ENCODE data around the gene PARD3B. TPM values are rescaled to one million over a fixed set of nuclear protein-coding genes. Genes with fewer than 3 reads are reported as not detected.

The PARD3B gene
- total RNA-seq, 1 experiment from 2014 or later: 6.4 TPM

- Histone ChIP-seq H3K79me1 (ENCODE audit: insufficient read depth, low read depth, low read length, poor library complexity, severe bottlenecking) (no peaks in the 10 kb centered on the region), H3T11ph (ENCODE audit: low read length) (no peak overlapping the region), H3K23me2 (ENCODE audit: insufficient read length, low read depth, low read length, poor library complexity, severe bottlenecking) (no peaks in the 10 kb centered on the region), H2AK5ac (ENCODE audit: insufficient read length, low read length) (no peak overlapping the region), H2BK15ac (ENCODE audit: low read depth, low read length) (no peak overlapping the region), H3K27ac (ENCODE audit: insufficient read length, low read depth, low read length) (peak overlapping the region; percentile 89), H3K56ac (ENCODE audit: insufficient read length, low read depth, low read length) (no peak overlapping the region), H3K79me2 (ENCODE audit: insufficient read depth, low read length) (no peaks in the 10 kb centered on the region), H4K5ac (ENCODE audit: insufficient read length, low read depth, low read length) (no peak overlapping the region), H4K20me1 (ENCODE audit: control insufficient read depth, insufficient read depth, insufficient read length) (no peaks in the 10 kb centered on the region), H2AFZ (ENCODE audit: low read length) (no peak overlapping the region), H3K14ac (ENCODE audit: insufficient read depth, low read length) (no peak overlapping the region), H3K27me3 (ENCODE audit: insufficient read depth, low read length) (no peaks in the 10 kb centered on the region), H3K4ac (ENCODE audit: low read depth, low read length) (no peak overlapping the region), H2BK120ac (ENCODE audit: low read depth, low read length, poor library complexity, severe bottlenecking) (no peak overlapping the region), H3K4me2 (ENCODE audit: insufficient read depth, insufficient read length, low read length) (peak overlapping the region; percentile 8), H3K9ac (ENCODE audit: extremely low read depth, insufficient read length, low read length) (no peak overlapping the region), H2BK5ac (ENCODE audit: insufficient read length, low read length) (no peak overlapping the region), H2BK12ac (ENCODE audit: insufficient read length, low read depth, low read length) (no peak overlapping the region), H3K4me1 (ENCODE audit: insufficient read depth, low read length) (peaks cover 3% of the 10 kb centered on the region; the same call in 1 of the 2 replicates), H4K8ac (replicated peaks; ENCODE audit: insufficient read length, low read depth, low read length) (no peak overlapping the region), H2BK20ac (ENCODE audit: low read depth, low read length, poor library complexity, severe bottlenecking) (no peak overlapping the region), H3K23ac (ENCODE audit: insufficient read length, low read depth, low read length) (no peak overlapping the region), H3K9me3 (ENCODE audit: control insufficient read depth, low read depth, low read length) (no peaks in the 10 kb centered on the region), H4K91ac (ENCODE audit: insufficient read length, low read depth, low read length) (no peak overlapping the region), H3K18ac (ENCODE audit: insufficient read length, low read depth, low read length) (no peak overlapping the region)
- no peak for DNase-seq
- no peak for TF ChIP-seq CTCF (conservative IDR thresholded peaks at IDR 0.05)
- H3K9me3 Mint-ChIP-seq: no peaks in the 10 kb centered on the region; a peak in 1 of 5 replicates
- no peaks in the 10 kb centered on the region for H3K27me3 Mint-ChIP-seq (ENCODE audit: low read depth)
- peaks cover 32 to 40% of the 10 kb centered on the region in 2 experiments for H3K4me1 Mint-ChIP-seq
- peak overlapping the region in 1 of 2 experiments; percentile 58; a peak in 3 of 5 replicates for H3K4me3 Mint-ChIP-seq
- H3K36me3 Mint-ChIP-seq (ENCODE audit: insufficient read depth in 1 of 3, low read depth in 3 of 3): no peaks in the 10 kb centered on the region
- peak overlapping the region; percentile 94 to 99 (median 97) for H3K27ac Mint-ChIP-seq
Observed at GRCh38 chr2:205197468-205198139, 652.3 kb downstream of the PARD3B start.

Data from H9 (cell line).